Measurements from ENCODE around the gene COX4I2. TPM values are rescaled to one million over a fixed set of nuclear protein-coding genes. Genes with fewer than 3 reads are reported as not detected.

COX4I2 gene
- total RNA-seq, 1 donor from 2014 or later = 7.6 TPM

DNA sequence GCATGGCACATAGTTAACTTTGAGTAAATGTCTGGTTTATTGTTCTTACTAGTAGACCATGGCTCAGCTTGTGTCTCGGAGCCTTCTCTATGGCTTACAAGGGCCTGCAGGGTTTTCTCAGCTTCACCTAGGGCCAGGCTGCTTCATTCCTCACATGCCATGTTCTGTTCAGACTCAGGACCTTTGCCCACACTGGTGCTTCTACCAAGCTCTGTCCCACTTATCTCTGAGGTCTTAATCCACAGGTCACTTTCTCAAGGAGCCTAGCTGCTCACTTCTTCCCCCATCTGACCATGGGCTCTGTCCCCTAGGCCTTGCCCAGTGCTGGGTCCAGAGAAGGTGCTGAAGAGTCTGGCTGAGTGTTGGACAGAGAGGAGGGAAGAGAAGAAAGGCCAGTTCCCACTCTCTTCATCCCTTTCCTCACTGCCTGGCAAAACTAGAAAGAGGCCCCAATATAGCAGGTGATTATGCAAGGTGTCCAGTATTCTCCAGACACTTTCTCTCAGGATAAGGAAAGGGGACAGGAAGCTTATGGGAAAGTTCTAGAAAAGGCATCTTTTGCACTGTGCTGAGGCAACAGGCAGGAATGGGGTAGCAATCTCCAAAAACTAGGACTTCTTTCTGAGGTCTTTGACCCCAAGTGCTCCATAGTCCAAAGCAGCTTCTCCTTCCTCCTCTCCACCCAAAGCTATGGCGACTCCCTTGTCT lies 40.0 kb downstream of the COX4I2 start:
- DNase-seq = no peak
- Histone ChIP-seq H3K4me1 (peaks cover 100% of the 10 kb centered on the region), H3K27ac (replicated peaks) (peak overlapping the region; percentile 95), H3K36me3 (peaks cover 21% of the 10 kb centered on the region), H3K27me3 (ENCODE audit: low read depth) (no peaks in the 10 kb centered on the region), H3K4me3 (no peak overlapping the region), H3K9me3 (replicated peaks) (no peaks in the 10 kb centered on the region)
- TF ChIP-seq, protein P1, sequence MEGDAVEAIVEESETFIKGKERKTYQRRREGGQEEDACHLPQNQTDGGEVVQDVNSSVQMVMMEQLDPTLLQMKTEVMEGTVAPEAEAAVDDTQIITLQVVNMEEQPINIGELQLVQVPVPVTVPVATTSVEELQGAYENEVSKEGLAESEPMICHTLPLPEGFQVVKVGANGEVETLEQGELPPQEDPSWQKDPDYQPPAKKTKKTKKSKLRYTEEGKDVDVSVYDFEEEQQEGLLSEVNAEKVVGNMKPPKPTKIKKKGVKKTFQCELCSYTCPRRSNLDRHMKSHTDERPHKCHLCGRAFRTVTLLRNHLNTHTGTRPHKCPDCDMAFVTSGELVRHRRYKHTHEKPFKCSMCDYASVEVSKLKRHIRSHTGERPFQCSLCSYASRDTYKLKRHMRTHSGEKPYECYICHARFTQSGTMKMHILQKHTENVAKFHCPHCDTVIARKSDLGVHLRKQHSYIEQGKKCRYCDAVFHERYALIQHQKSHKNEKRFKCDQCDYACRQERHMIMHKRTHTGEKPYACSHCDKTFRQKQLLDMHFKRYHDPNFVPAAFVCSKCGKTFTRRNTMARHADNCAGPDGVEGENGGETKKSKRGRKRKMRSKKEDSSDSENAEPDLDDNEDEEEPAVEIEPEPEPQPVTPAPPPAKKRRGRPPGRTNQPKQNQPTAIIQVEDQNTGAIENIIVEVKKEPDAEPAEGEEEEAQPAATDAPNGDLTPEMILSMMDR (IDR thresholded peaks at IDR 0.05; ENCODE audit: borderline replicate concordance) = no peak
- intact Hi-C loops (cut with micrococcal nuclease) = no loop called here

DNA sequence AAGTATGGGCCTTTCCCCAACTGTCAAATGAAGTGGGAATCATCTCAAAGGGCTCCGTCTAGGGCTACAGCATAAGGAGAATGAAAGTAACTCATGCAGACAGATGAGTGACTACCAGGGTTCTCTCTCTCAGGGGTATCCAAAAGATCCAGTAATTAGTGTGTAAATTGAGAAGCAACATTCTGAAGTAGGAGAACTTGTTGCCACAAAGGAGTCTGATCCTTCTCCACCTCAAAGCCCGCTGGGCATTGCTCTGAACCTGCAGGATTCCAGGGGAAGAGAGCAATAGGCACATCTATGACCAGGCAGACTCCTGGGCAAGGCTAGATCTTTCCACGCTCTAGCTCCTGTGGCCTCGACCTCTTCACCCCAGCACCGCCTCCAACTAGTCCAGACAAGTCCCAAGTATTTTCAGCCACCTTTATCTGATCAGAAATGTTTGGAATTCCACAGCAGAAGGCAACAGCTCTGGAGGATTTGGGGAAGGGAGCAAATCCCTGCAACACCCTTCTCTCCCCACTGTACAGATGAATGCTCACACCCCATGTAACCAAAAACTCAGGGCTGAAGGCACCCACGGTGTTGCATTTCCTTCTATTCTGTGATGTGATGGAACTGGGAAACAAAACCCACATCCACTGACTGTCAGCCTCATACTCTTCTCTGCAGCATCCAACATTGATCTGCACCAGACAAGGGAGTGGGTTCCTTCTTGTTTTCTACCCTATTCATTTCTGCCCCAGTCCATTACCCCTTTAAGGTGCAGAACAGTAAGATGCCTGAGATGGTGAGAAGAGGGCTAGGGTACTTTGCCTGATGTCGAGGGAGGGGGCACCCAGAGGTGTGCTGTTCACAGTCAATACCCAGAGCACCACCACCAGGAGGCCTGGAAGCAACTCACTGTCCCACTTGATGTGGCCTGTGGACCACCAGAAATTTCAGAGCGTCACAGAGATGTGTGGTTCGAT lies 41.0 kb downstream of the COX4I2 start:
- Histone ChIP-seq H3K27me3 (ENCODE audit: low read depth) (no peaks in the 10 kb centered on the region), H3K4me3 (no peak overlapping the region), H3K36me3 (peaks cover 21% of the 10 kb centered on the region), H3K9me3 (replicated peaks) (no peaks in the 10 kb centered on the region), H3K4me1 (peaks cover 100% of the 10 kb centered on the region), H3K27ac (replicated peaks) (peak overlapping the region; percentile 95)
- intact Hi-C loops (cut with micrococcal nuclease) = no loop called here
- no peak for DNase-seq
- TF ChIP-seq, protein P1 (IDR thresholded peaks at IDR 0.05; ENCODE audit: borderline replicate concordance) = no peak

DNA sequence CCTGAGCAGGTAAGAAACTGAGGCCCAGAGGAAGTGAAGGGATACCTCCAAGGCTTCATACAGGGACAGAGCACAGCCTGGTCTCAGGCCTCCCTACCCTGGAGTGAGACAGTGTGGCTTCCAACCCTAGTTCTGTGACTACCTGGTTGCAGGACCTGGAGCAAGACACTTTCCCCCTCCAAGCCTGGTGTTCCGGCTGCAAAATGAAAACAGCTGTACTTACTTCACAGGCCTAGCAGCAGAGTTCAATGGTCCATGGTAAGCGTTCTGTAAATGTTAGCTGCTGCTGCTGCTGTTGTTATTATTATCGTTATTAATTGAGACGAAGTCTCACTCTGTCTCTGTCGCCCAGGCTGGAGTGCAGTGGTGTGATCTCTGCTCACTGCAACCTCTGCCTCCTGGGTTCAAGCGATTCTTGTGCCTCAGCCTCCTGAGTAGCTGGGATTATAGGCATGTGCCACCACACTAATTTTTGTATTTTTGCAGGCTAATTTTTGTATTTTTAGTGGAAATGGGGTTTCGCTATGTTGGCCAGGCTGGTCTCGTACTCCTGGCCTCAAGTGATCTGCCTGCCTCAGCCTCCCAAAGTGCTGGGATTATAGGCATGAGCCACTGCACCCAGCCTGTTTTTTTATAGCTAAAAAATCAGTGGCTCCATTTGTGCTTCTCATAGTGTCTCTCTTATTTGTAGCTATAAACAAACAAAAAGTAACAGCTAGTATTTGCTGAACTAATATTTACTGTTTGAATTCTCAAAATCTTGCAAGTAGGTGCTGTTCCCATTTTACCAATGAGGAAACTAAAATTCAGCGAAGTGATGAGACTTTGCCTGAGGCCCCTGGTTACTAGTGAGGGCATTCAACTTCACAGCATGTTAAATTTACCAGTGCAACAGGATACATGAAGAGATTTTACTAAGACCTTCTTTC lies 41.9 kb downstream of the COX4I2 start:
- peaks cover 26% of the 10 kb centered on the region for H3K36me3 ChIP-seq
- H3K4me3 ChIP-seq = no peak overlapping the region
- intact Hi-C loops (cut with micrococcal nuclease) = no loop called here
- TF ChIP-seq, protein P1 (IDR thresholded peaks at IDR 0.05; ENCODE audit: borderline replicate concordance) = no peak
- no peak for DNase-seq
- H3K4me1 ChIP-seq = peaks cover 100% of the 10 kb centered on the region
- H3K27ac ChIP-seq (replicated peaks) = peak overlapping the region; percentile 95
- H3K9me3 ChIP-seq (replicated peaks) = no peaks in the 10 kb centered on the region
- H3K27me3 ChIP-seq (ENCODE audit: low read depth) = no peaks in the 10 kb centered on the region

DNA sequence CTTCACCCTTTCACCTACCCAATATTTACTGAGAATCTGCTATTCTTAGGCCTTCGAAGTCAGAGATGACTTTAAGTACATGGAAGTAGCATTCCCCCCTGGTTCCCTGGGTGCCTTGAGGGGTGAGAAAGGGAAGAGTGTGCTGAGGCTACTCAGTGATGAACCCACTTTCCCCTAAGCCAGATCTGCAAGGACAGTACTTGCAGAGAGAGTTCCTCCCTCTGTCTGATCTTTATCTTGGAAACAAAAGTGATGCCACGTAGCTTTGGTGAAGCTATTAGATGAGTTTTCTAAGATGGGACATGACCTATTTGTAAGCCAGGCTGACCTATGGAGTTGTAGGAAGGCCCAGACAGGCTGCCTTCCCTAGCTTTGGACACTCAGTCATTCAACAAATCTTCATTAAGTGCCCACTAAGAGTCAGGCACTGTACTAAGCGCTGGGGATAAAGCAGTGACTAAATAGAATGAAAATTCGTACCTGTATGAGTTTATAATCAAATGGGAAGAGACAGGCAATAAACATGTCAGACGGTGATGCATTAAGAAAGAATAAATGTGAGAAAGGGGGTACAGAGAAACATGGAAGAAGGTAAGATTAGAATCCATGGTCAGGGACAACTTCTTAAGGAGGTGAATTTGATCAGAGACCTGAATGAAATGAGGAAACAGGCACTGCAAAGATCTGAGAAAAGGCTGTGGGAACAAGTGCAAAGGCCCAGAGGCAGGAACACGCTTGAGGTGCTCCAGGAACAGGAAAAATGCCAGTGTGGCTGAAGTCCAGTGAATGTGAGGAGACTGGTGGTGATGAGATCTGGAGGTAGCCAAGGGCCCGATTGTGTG lies 42.8 kb downstream of the COX4I2 start:
- H3K4me1 ChIP-seq = peaks cover 100% of the 10 kb centered on the region
- TF ChIP-seq, protein P1 (IDR thresholded peaks at IDR 0.05; ENCODE audit: borderline replicate concordance) = no peak
- no peaks in the 10 kb centered on the region for H3K27me3 ChIP-seq (ENCODE audit: low read depth)
- intact Hi-C loops (cut with micrococcal nuclease) = no loop called here
- no peak for DNase-seq
- H3K27ac ChIP-seq (replicated peaks) = peak overlapping the region; percentile 95
- H3K36me3 ChIP-seq = peaks cover 26% of the 10 kb centered on the region
- no peaks in the 10 kb centered on the region for H3K9me3 ChIP-seq (replicated peaks)
- no peak overlapping the region for H3K4me3 ChIP-seq

Measured in left ventricle myocardium inferior (tissue), 1 donor.